ENCODE data around the gene MAN2B2. TPM values are rescaled to one million over a fixed set of nuclear protein-coding genes. Genes with fewer than 3 reads are reported as not detected.

MAN2B2 gene
- total RNA-seq, 1 experiment from 2014 or later: 5.9 TPM

GRCh38 chr4:6567218-6567617 is 7.8 kb upstream of the MAN2B2 start:
- H3K9me3 ChIP-seq (ENCODE audit: control insufficient read depth, low read depth, low read length): no peaks in the 10 kb centered on the region
- no peak overlapping the region for H3K18ac ChIP-seq (ENCODE audit: insufficient read length, low read depth, low read length)
- no peak overlapping the region for H2BK20ac ChIP-seq (ENCODE audit: low read depth, low read length, poor library complexity, severe bottlenecking)
- H2BK12ac ChIP-seq (ENCODE audit: insufficient read length, low read depth, low read length): no peak overlapping the region
- H3K36me3 Mint-ChIP-seq (ENCODE audit: insufficient read depth in 1 of 3, low read depth in 3 of 3): no peaks in the 10 kb centered on the region; a peak in 1 of 7 replicates
- no CpG with 5 or more reads among the region's 1 CpG for WGBS (ENCODE audit: extremely low coverage, insufficient read length, low lambda C conversion rate)
- peaks cover 90% of the 10 kb centered on the region for H3K27me3 Mint-ChIP-seq (ENCODE audit: low read depth)
- no peak overlapping the region for H3K4me2 ChIP-seq (ENCODE audit: insufficient read depth, insufficient read length, low read length)
- no peak overlapping the region; a peak in 1 of 7 replicates for H3K27ac Mint-ChIP-seq
- TF ChIP-seq CTCF (conservative IDR thresholded peaks at IDR 0.05): no peak
- DNase-seq: no peak
- peaks cover 4% of the 10 kb centered on the region for H3K23me2 ChIP-seq (ENCODE audit: insufficient read length, low read depth, low read length, poor library complexity, severe bottlenecking)
- no peak overlapping the region for H4K91ac ChIP-seq (ENCODE audit: insufficient read length, low read depth, low read length)
- H3K56ac ChIP-seq (ENCODE audit: insufficient read length, low read depth, low read length): no peak overlapping the region
- H3T11ph ChIP-seq (ENCODE audit: low read length): no peak overlapping the region
- no peak overlapping the region for H3K27ac ChIP-seq (ENCODE audit: insufficient read length, low read depth, low read length)
- H2AK5ac ChIP-seq (ENCODE audit: insufficient read length, low read length): no peak overlapping the region
- no peaks in the 10 kb centered on the region for H3K79me2 ChIP-seq (ENCODE audit: insufficient read depth, low read length)
- no peak overlapping the region for H2AFZ ChIP-seq (ENCODE audit: low read length)
- no peaks in the 10 kb centered on the region for H3K79me1 ChIP-seq (ENCODE audit: insufficient read depth, low read depth, low read length, poor library complexity, severe bottlenecking)
- no peak overlapping the region for H4K8ac ChIP-seq (replicated peaks; ENCODE audit: insufficient read length, low read depth, low read length)
- no peak overlapping the region for H3K4ac ChIP-seq (ENCODE audit: low read depth, low read length)
- H3K9me3 Mint-ChIP-seq: no peaks in the 10 kb centered on the region; a peak in 1 of 5 replicates
- H3K4me1 ChIP-seq (ENCODE audit: insufficient read depth, low read length): no peaks in the 10 kb centered on the region
- no peak overlapping the region for H4K5ac ChIP-seq (ENCODE audit: insufficient read length, low read depth, low read length)
- no peak overlapping the region; a peak in 1 of 5 replicates for H3K4me3 Mint-ChIP-seq
- no peak overlapping the region for H2BK15ac ChIP-seq (ENCODE audit: low read depth, low read length)
- H3K23ac ChIP-seq (ENCODE audit: insufficient read length, low read depth, low read length): no peak overlapping the region
- no peaks in the 10 kb centered on the region for H4K20me1 ChIP-seq (ENCODE audit: control insufficient read depth, insufficient read depth, insufficient read length)
- no peak overlapping the region for H3K9ac ChIP-seq (ENCODE audit: extremely low read depth, insufficient read length, low read length)
- no peak overlapping the region for H2BK5ac ChIP-seq (ENCODE audit: insufficient read length, low read length)
- H3K4me1 Mint-ChIP-seq: peaks cover 6 to 20% of the 10 kb centered on the region in 2 experiments
- peaks cover 29% of the 10 kb centered on the region for H3K27me3 ChIP-seq (ENCODE audit: insufficient read depth, low read length)
- H2BK120ac ChIP-seq (ENCODE audit: low read depth, low read length, poor library complexity, severe bottlenecking): no peak overlapping the region
- H3K14ac ChIP-seq (ENCODE audit: insufficient read depth, low read length): no peak overlapping the region

Data from H9 (cell line).